ENCODE measurements around the gene GNPNAT1. TPM values are rescaled to one million over a fixed set of nuclear protein-coding genes. Genes with fewer than 3 reads are reported as not detected.
"Not testable (repeated sequence)": the region's sequence is repeated elsewhere in the genome, so short reads cannot be mapped to it uniquely, and the experiment has no call there.

The GNPNAT1 gene
- total RNA-seq, 2 donors from 2014 or later: 5.9 to 9.3 TPM

- no peak for DNase-seq (ENCODE audit: low spot score)
- Histone ChIP-seq H3K36me3 (peaks cover 43% of the 10 kb centered on the region), H3K27ac (no peak overlapping the region), H3K4me1 (no peaks in the 10 kb centered on the region), H3K27me3 (no peaks in the 10 kb centered on the region), H3K4me3 (no peak overlapping the region), H3K9me3 (no peaks in the 10 kb centered on the region)
- no peak for TF ChIP-seq CTCF (IDR thresholded peaks at IDR 0.05)
Measured at GRCh38 chr14:52769887-52770286, 21.5 kb downstream of the GNPNAT1 start.

- Histone ChIP-seq H3K4me1 (no peaks in the 10 kb centered on the region), H3K9me3 (no peaks in the 10 kb centered on the region), H3K27ac (no peak overlapping the region), H3K36me3 (peaks cover 29% of the 10 kb centered on the region), H3K4me3 (no peak overlapping the region), H3K27me3 (no peaks in the 10 kb centered on the region)
- DNase-seq (ENCODE audit: low spot score): no peak
- no peak for TF ChIP-seq CTCF (IDR thresholded peaks at IDR 0.05)
Measured at GRCh38 chr14:52767058-52767833, 24.2 kb downstream of the GNPNAT1 start.

DNA sequence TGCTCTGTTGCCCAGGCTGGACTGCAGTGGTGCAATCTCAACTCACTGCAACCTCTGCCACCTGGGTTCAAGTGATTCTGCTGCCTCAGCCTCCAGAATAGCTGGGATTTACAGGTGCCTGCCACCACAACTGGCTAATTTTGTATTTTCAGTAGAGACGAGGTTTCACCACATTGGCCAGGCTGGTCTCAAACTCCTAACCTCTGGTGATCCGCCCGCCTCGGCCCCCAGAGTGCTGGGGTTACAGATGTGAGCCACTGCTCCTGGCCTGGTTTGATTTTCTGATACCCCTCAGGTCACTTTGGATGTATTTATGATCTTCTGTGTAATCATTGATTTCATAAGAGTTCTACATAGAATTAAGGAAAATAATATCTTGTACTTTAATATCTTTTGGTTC lies 28.5 kb downstream of the GNPNAT1 start:
- peaks cover 38% of the 10 kb centered on the region for H3K36me3 ChIP-seq
- H3K4me3 ChIP-seq; DNase-seq (ENCODE audit: low spot score); H3K4me1 ChIP-seq; H3K27ac ChIP-seq; H3K27me3 ChIP-seq; H3K9me3 ChIP-seq: not testable (repeated sequence)

- DNase-seq (ENCODE audit: low spot score): no peak
- no peak overlapping the region for H3K27ac ChIP-seq
- H3K27me3 ChIP-seq: no peaks in the 10 kb centered on the region
- H3K4me3 ChIP-seq: no peak overlapping the region
- H3K4me1 ChIP-seq: no peaks in the 10 kb centered on the region
- no peak for TF ChIP-seq CTCF (IDR thresholded peaks at IDR 0.05)
- no peaks in the 10 kb centered on the region for H3K9me3 ChIP-seq
- H3K36me3 ChIP-seq: peaks cover 36% of the 10 kb centered on the region
Measured at GRCh38 chr14:52759145-52759544, 32.3 kb downstream of the GNPNAT1 start.

- H3K4me3 ChIP-seq: no peak overlapping the region
- DNase-seq (ENCODE audit: low spot score): no peak
- no peaks in the 10 kb centered on the region for H3K9me3 ChIP-seq
- no peak overlapping the region for H3K27ac ChIP-seq
- H3K36me3 ChIP-seq: peaks cover 34% of the 10 kb centered on the region
- no peak for TF ChIP-seq CTCF (IDR thresholded peaks at IDR 0.05)
- H3K27me3 ChIP-seq: no peaks in the 10 kb centered on the region
- H3K4me1 ChIP-seq: no peaks in the 10 kb centered on the region
Measured at GRCh38 chr14:52755607-52756316, 35.6 kb downstream of the GNPNAT1 start.

DNA sequence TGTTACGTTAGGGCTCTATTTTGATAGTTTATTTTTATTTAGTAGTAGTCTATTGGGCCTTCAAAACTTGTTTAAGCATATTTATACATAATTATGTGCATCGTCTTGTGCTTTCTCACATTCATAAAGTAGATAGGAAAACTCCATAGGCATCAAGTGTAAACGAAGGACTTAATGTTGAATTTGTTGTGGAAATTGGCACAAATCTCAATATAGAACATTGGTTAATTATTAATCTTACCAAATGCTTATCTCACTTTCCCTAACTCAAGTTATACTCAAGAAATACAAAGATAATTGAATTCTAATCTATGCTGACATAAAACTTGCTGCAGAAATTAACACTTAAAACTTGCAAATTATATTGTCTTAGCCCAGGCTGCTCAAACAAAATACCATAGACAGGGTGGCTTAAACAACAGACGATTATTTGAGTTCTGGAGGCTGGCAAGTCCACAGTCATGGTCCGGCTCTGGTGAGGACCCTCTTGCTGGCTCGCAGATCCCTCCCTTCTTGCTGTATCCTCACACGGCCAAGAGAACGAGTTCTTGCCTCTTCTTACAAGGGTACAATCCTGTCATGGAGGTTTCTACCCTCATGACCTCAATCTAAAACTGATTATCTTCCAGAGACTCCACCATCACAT lies 42.6 kb downstream of the GNPNAT1 start:
- TF ChIP-seq CTCF (IDR thresholded peaks at IDR 0.05): no peak
- H3K36me3 ChIP-seq: peaks cover 35% of the 10 kb centered on the region
- H3K27ac ChIP-seq: no peak overlapping the region
- no peak for DNase-seq (ENCODE audit: low spot score)
- H3K27me3 ChIP-seq: no peaks in the 10 kb centered on the region
- H3K9me3 ChIP-seq: no peaks in the 10 kb centered on the region
- no peaks in the 10 kb centered on the region for H3K4me1 ChIP-seq
- no peak overlapping the region for H3K4me3 ChIP-seq

Measured in right atrium auricular region (tissue), 2 donors.